CD14-positive monocyte (primary cell): ENCODE measurements around the gene LDHB. TPM values are rescaled to one million over a fixed set of nuclear protein-coding genes. Genes with fewer than 3 reads are reported as not detected.

Source experiments
- DNase-seq, 3 donors: peaks; one replicate each; pipeline ENCODE4 v3.0.0-alpha.2; 2011 to 2022
- H2AFZ ChIP-seq: 2 replicates; pipeline ENCODE4 v1.6.0; 2012; ENCODE audit warnings: mild to moderate bottlenecking, low read depth, low read length, inconsistent platforms; ENCODE audit not compliant: insufficient read depth, poor library complexity, severe bottlenecking
- H3K27ac ChIP-seq, 2 donors: 1 replicate in 1 of 2; 2 replicates in 1 of 2; pipeline ENCODE4 v1.5.1; 2012 to 2013; ENCODE audit warnings: low read length in 2 of 2, control low read depth in 1 of 2, inconsistent platforms in 1 of 2, low read depth in 1 of 2, mild to moderate bottlenecking in 1 of 2
- H3K27me3 ChIP-seq, 2 donors: one replicate each; pipeline versions ENCODE4 v1.6.0 to v1.6.1; 2011 to 2013; ENCODE audit warnings: low read length in 2 of 2; ENCODE audit not compliant: control insufficient read depth in 2 of 2, insufficient read depth in 2 of 2
- H3K36me3 ChIP-seq, 2 donors: replicated peaks in 1 of 2; 1 replicate in 1 of 2; 2 replicates in 1 of 2; pipeline versions ENCODE4 v1.5.1 to v1.6.1; 2012 to 2013; ENCODE audit warnings: low read length in 2 of 2, control low read depth in 1 of 2, inconsistent platforms in 1 of 2, mild to moderate bottlenecking in 1 of 2; ENCODE audit not compliant: insufficient read depth in 2 of 2, control insufficient read depth in 1 of 2
- H3K4me1 ChIP-seq, 2 donors: 1 replicate in 1 of 2; 2 replicates in 1 of 2; pipeline versions ENCODE4 v1.5.1 to v1.6.1; 2012 to 2013; ENCODE audit warnings: low read length in 2 of 2, control low read depth in 1 of 2, inconsistent platforms in 1 of 2, mild to moderate bottlenecking in 1 of 2, moderate library complexity in 1 of 2; ENCODE audit not compliant: insufficient read depth in 2 of 2, control insufficient read depth in 1 of 2
- H3K4me2 ChIP-seq: replicated peaks from 2 replicates; pipeline ENCODE3; 2012; ENCODE audit warnings: low read length, moderate library complexity, mild to moderate bottlenecking; ENCODE audit not compliant: poor library complexity, severe bottlenecking; ENCODE audit errors: extremely low read depth
- H3K4me3 ChIP-seq, 3 experiments: fragments of 200-600 bp in 1 of 3; sonication (generic) in 1 of 3; replicated peaks in 1 of 3; 1 replicate in 2 of 3; 2 replicates in 1 of 3; pipeline ENCODE4 v1.5.1; 2011 to 2013; ENCODE audit warnings: low read length in 3 of 3, mild to moderate bottlenecking in 3 of 3, control low read depth in 2 of 3, low read depth in 2 of 3, inconsistent platforms in 1 of 3, moderate library complexity in 1 of 3
- H3K79me2 ChIP-seq: 2 replicates; pipeline ENCODE4 v1.6.0; 2012; ENCODE audit warnings: mild to moderate bottlenecking, control low read depth, inconsistent platforms, low read length, moderate library complexity; ENCODE audit not compliant: insufficient read depth
- H3K9ac ChIP-seq: 2 replicates; pipeline ENCODE4 v1.6.0; 2017; ENCODE audit warnings: low read length, mild to moderate bottlenecking; ENCODE audit not compliant: insufficient read depth, poor library complexity, severe bottlenecking
- H3K9me3 ChIP-seq, 2 donors: replicated peaks in 1 of 2; 1 replicate in 1 of 2; 2 replicates in 1 of 2; pipeline versions ENCODE4 v1.5.1 to v1.6.1; 2012 to 2013; ENCODE audit warnings: low read length in 2 of 2, control low read depth in 1 of 2; ENCODE audit not compliant: control insufficient read depth in 1 of 2, insufficient read depth in 1 of 2
- H4K20me1 ChIP-seq: 2 replicates; pipeline ENCODE4 v1.6.0; 2012; ENCODE audit warnings: mild to moderate bottlenecking, low read length, control low read depth, moderate library complexity; ENCODE audit not compliant: insufficient read depth
- H3K27ac Mint-ChIP-seq, 7 donors: one replicate each; pipeline ENCODE4 v1.8.0; 2020; ENCODE audit warnings: mild to moderate bottlenecking in 7 of 7, mixed read lengths in 7 of 7, moderate library complexity in 6 of 7, inconsistent platforms in 2 of 7
- H3K27me3 Mint-ChIP-seq, 3 donors: one replicate each; pipeline ENCODE4 v1.8.0; 2021 to 2022; ENCODE audit warnings: low read depth in 3 of 3, mild to moderate bottlenecking in 3 of 3, mixed read lengths in 3 of 3, moderate library complexity in 3 of 3, inconsistent platforms in 1 of 3
- H3K36me3 Mint-ChIP-seq, 2 donors: one replicate each; pipeline ENCODE4 v1.8.0; 2020; ENCODE audit warnings: mixed read lengths in 2 of 2, inconsistent platforms in 1 of 2, mild to moderate bottlenecking in 1 of 2
- H3K4me1 Mint-ChIP-seq: one replicate; pipeline ENCODE4 v1.8.0; 2020; ENCODE audit warnings: mild to moderate bottlenecking, mixed read lengths
- H3K4me3 Mint-ChIP-seq, 2 donors: one replicate each; pipeline ENCODE4 v1.8.0; 2020; ENCODE audit warnings: mild to moderate bottlenecking in 2 of 2, mixed read lengths in 2 of 2, moderate library complexity in 1 of 2
- H3K9me3 Mint-ChIP-seq, 7 donors: one replicate each; pipeline ENCODE4 v1.8.0; 2020 to 2022; ENCODE audit warnings: mixed read lengths in 7 of 7, mild to moderate bottlenecking in 6 of 7, moderate library complexity in 6 of 7, inconsistent platforms in 2 of 7
- CTCF ChIP-seq: fragments of 200-600 bp; IDR thresholded peaks from one replicate; pipeline ENCODE4 v1.8.0; 2022; ENCODE audit warnings: antibody characterized with exemption, mild to moderate bottlenecking
- WGBS: methylation state at CpG from one replicate; pipeline ENCODE4 v1.1.5; 2013; ENCODE audit warnings: missing lambda C conversion rate; ENCODE audit not compliant: insufficient coverage; 5-methylcytosine and 5-hydroxymethylcytosine counted together
- intact Hi-C, 2 donors: fragments of 100-400 bp; cut with micrococcal nuclease; formaldehyde crosslinking; loops; one replicate each; pipeline versions ENCODE4 v1.15.0 to v1.15.1; 2023
- polyA plus RNA-seq, 3 donors: library from polyadenylated mRNA; depleted of rRNA in 1 of 3; unstranded in 2 of 3; stranded (reverse) in 1 of 3; fragments of 300-500 nt in 2 of 3; fragments of >200 nt in 1 of 3; fragmentation: Illumina TruSeq in 2 of 3; gene quantifications; 1 replicate in 2 of 3; 2 replicates in 1 of 3; pipeline ENCODE4 v1.2.3, GENCODE V29; 2012 to 2021

LDHB gene
- polyA plus RNA-seq, 3 donors: 49.6 to 148 (median 121) TPM

- Mint-ChIP-seq H3K27me3 (no peaks in the 10 kb centered on the region), H3K4me1 (peaks cover 7% of the 10 kb centered on the region), H3K36me3 (no peaks in the 10 kb centered on the region), H3K9me3 (peaks cover 0 to 2% (median 0%) of the 10 kb centered on the region in 7 donors), H3K27ac (no peak overlapping the region), H3K4me3 (no peak overlapping the region)
- no peaks in the 10 kb centered on the region for H3K9me3 ChIP-seq
- H3K4me3 ChIP-seq: no peak overlapping the region
- H3K27ac ChIP-seq: no peak overlapping the region
- H3K4me1 ChIP-seq: peaks cover 0 to 3% of the 10 kb centered on the region in 2 donors
- no peaks in the 10 kb centered on the region for H3K79me2 ChIP-seq
- H4K20me1 ChIP-seq: no peaks in the 10 kb centered on the region
- intact Hi-C loops: loop anchor here (5.0 kb wide), 2 partner anchors 746 to 761 kb away; no protein-coding TSS in a partner anchor
- H3K9ac ChIP-seq: no peak overlapping the region
- H3K27me3 ChIP-seq: no peaks in the 10 kb centered on the region
- no peak overlapping the region for H2AFZ ChIP-seq
- H3K36me3 ChIP-seq: no peaks in the 10 kb centered on the region
- no peak overlapping the region for H3K4me2 ChIP-seq
- no peak for DNase-seq
- no peak for TF ChIP-seq CTCF
Measured at GRCh38 chr12:21696625-21697024, 39.0 kb upstream of the LDHB start.

GRCh38 chr12:21695986-21696385 is 38.3 kb upstream of the LDHB start:
- Mint-ChIP-seq H3K4me1 (peaks cover 7% of the 10 kb centered on the region), H3K36me3 (no peaks in the 10 kb centered on the region), H3K27me3 (no peaks in the 10 kb centered on the region), H3K4me3 (no peak overlapping the region), H3K9me3 (peaks cover 0 to 2% (median 0%) of the 10 kb centered on the region in 7 donors), H3K27ac (peak overlapping the region in 1 of 7 donors; percentile 3)
- H3K79me2 ChIP-seq: no peaks in the 10 kb centered on the region
- no peaks in the 10 kb centered on the region for H4K20me1 ChIP-seq
- H3K9me3 ChIP-seq: no peaks in the 10 kb centered on the region
- DNase-seq: no peak
- no peak overlapping the region for H3K4me2 ChIP-seq
- no peak overlapping the region for H3K4me3 ChIP-seq
- no peaks in the 10 kb centered on the region for H3K27me3 ChIP-seq
- TF ChIP-seq CTCF: no peak
- H3K4me1 ChIP-seq: peaks cover 0 to 3% of the 10 kb centered on the region in 2 donors
- H3K9ac ChIP-seq: no peak overlapping the region
- H3K36me3 ChIP-seq: no peaks in the 10 kb centered on the region
- WGBS: 86% methylated on average over 1 of the region's 2 CpGs
- no peak overlapping the region for H2AFZ ChIP-seq
- H3K27ac ChIP-seq: no peak overlapping the region
- intact Hi-C loops: loop anchor here (5.0 kb wide), 2 partner anchors 746 to 761 kb away; no protein-coding TSS in a partner anchor
